Measurements from ENCODE around the gene STPG4.
A peak's percentile ranks its signal among the peaks of the same experiment; 100 is the strongest.

Gene STPG4

DNA sequence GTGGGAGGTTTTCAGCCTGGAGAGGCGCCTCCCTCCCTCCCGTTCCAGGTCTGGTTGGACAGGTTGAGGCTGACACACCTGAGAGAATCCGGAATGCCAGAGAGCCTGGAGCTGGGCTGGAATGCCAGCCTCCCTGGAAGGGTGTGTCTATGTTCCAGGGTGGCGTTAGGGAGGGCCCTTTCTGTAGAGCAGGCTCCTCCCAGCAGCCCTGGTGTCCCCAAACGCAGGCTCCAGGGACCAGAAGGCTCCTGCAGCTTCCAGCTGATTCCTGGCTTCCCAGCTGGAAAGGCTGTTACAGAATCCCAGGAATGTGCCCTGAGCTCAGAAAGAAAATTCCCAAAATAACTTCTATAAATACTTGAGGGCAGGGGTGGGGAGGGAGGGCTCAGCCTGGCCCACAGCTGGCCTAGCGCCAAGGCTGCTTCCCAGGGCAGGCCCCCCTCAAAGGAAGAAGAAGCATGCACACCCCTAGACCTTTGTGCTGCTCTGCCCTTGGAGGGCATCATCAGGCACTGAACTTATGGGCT, 85.4 kb downstream of the STPG4 start:
- no peak for DNase-seq

DNA sequence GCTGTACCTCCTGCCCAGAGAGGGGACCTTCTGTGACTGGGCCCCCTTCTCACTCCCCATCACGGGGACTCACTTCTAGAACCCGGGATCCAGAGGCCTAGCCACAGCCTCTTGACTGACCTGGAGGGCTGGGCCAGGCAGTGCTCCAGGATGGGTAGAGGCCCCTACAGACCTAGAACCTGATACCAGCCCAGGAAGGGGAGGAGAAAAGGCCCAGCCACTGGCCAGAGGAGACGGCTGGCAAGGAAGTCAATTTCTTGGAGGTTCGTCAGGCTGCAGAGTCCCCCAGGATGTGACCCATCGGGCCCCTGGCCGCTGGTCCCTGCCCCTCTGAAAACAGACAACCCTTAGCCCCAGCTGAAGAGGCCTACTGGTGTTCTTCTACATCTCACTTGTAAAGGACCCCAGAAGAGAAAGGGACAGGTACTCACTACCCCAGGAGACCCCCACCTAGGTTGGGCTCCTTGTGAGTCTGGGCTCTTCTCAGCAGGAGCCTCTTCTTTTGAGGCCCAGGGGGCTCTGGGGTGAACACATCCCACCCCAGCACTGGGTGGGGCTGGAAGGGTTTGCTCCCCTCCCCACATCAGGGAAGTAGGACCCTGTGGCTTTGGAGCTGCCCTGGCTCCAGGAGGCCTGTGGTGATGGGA, 86.0 kb downstream of the STPG4 start:
- no peak for DNase-seq

DNA sequence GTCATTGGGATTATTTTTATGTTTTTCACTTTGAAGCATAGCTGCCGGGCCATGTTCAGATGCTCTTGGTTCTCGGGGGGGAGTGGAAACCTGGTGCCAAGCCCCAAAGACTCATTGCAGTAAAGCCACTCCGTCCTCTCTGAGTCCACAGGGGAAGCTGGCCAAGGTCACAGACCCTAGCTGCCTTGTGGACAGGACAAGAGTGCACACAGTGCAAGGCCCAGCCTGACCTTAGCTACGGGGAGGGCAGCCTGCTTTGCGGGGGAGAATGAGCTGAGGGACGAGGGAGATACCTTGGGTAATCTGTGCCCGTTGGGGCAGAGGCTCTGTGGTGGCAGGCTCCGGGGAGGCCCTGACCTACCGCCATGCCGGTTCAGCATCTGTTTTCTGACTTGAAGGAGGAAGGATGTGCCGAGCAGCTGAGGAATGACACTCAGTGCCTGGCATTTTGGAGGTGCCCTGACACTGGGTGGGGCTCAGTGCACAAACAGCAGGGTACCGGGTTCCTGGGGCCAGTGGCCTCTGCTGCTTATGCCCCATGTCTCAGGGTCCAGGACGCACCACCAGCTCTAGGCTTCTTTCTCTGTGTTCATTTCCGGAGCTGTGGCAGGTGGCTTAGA, 87.2 kb downstream of the STPG4 start:
- no peak for DNase-seq

DNA sequence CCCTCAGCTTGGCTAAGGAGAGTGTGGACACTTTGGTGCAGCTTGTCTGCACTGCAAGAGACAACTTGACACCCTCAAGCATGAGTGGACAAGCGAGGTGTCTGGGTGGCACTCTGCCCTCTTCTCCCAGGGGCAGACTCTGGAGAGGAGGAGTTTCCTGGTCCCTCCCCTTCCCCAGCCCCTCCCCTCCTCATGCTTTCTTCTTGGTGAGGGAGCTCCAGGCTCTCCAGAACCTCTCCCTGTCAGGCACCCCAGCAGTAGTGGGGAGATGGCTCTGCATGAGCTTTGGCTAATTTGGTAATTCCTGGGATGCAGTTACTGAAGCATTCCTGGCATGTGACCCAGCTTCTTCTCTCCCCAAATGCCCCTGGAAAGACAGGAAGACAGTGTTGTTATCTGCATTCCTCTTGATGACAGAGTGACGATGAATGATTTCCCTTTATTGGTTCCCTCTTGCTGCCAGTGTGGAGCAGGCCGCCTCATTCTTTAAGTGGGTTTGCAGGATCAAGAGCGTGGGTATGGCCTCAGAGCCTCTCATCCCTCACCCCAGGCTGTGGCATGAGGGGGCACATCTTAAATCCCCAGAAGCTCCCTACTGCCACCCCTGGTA, 89.2 kb downstream of the STPG4 start:
- no peak for DNase-seq

DNA sequence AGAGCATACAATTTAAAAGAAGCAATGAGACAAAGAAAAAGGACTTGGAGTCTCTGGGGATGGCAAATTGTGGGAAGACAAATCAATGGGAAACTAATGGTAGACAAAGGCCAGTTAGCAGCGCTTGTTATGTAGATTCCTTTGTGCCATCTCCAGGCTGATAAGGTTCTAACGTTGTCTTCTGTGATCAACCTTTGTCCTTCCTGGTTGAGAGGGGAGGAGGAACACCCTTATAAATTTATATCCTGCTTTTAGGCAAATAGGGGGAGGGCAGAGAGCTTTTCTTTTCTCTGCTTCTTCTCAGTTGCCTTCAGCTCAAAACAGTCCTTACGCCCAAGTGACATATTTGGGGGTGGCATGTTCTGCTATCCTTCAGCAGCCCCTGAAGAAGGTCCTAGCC, 89.8 kb downstream of the STPG4 start:
- no peak for DNase-seq

DNA sequence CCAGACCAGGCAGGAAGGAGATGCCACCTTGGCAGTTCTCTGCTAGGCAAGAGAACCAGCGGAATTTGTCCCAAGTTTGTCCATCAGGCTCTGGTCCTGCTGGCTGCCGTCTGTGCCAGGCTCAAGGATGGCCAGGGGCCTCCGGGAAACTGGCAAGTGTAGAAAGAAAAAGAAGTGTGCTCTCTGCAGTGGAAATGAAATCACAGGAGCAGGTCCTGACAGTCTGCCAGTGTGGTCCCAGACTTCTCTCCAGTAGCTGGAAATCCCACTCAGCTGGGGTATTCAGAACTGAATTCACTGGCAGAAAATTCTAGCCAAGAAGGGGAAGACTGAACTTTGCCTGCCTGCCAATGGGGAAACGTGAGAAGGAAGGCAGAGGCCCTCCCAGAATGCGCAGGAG, 91.0 kb downstream of the STPG4 start:
- DNase-seq: no peak

DNA sequence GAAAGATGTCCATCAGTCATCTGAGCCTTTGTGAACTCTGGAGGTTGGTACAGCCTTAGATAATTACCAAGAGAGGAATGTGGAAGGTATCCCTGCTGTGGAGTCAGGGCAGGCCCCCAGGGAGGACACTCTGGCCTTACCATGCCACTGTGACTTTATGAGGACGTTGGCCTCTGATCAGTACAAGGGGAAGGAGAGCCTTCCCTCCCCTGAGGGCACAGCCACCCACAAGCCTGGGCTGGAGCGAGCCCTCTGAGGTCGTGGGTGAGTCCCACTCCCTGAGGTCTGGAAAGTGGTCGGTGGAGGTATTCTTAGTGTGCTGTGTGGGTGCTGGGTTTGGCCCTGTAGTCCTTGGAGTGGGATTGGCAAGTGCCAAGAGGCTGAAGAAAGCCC, 91.6 kb downstream of the STPG4 start:
- no peak for DNase-seq

DNA sequence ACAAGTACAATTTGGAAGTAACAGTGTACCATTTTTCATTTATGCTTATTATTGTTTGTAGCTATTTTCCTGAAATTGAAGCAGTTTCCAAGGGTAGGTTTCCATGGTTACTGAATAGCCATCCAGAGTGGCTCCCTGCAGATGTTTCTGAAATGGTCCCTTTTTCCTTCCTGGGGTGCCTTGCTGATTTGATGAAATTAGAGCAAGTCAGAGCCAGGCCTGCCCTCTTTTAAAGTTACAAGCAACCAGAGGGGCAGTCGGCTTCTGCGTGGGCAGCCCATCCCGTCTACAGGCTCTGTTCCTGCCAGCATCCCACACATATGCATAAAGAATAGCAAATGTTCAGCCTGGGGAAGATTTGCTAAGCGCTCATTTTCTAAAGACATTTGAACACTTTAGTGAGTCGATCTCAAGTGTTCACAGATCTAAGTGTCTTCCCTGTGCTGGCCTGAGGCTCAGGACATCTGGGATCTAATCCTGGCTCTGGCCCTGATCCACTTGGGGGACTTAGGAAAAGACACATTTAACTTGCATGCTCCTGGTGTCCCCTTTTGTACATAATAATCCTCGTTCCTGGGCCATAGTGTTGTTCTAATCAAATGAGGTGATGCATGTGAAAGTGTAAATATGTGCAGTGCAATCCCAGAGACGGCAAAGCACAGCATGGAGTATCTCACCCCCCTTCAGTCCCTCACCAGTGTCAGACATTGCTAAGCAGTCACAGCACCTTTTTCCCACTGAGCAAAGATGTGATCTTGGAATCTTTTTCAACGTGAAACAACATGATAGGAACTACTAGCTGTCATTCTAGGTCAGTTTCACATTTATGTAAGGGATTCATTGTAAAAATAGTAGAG, 92.2 kb downstream of the STPG4 start:
- no peak for DNase-seq

DNA sequence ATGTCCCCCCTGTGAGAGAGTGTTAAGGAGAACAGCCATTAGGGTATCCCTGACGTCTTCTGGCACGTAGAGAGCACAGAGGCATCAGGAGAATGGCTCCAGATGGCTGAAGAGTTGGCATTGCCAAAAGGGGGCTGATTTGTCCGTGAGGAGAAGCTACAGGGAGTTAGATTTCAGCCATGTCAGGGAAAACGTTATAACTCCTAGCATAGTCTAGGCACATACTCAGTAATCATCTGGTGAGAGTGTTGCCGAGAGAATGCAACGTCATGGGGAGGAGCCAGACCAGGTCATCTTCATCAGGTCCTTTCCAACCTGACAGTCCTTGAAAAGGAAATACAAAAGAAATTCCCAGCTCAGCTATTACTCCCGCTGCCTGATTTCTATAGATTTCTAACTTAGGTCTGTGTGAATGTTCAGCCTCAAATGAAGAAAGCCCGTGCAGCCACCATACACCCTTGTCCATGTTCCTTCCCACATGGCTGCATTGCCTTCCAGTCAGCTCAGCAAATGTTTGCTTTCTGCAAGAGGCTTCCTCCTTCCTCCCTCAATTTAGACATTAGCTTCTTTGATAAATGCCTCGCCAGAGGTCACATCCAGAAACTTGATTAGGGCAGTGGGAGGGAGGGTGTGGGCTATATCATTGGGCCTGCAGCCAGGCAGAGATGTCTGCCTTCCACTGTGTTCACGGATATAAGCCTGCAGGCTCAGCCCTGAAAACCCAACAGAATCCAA, 93.0 kb downstream of the STPG4 start:
- DNase-seq: no peak

DNA sequence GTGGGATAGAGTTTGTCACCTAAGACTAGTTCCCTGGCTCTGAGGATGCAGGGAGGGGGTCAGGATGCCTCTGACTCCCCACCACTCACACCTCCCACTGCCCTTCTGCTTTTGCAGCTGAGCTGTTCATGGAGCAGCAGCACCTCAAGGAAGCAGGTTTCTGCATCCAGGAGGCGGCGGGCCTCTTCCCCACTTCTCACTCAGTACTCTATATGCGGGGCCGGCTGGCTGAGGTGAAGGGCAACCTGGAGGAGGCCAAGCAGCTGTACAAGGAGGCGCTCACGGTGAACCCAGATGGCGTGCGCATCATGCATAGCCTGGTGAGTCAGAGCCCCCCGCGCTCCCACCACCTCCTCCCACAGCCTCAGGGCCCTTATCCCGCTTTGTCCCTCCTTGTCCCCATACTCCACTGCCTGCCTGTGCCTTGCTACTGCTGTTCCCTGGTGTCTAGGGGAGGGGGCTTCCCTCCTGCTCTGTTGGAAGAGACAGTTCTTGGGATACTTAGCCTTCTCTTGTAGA, 94.4 kb downstream of the STPG4 start:
- no peak for DNase-seq

DNA sequence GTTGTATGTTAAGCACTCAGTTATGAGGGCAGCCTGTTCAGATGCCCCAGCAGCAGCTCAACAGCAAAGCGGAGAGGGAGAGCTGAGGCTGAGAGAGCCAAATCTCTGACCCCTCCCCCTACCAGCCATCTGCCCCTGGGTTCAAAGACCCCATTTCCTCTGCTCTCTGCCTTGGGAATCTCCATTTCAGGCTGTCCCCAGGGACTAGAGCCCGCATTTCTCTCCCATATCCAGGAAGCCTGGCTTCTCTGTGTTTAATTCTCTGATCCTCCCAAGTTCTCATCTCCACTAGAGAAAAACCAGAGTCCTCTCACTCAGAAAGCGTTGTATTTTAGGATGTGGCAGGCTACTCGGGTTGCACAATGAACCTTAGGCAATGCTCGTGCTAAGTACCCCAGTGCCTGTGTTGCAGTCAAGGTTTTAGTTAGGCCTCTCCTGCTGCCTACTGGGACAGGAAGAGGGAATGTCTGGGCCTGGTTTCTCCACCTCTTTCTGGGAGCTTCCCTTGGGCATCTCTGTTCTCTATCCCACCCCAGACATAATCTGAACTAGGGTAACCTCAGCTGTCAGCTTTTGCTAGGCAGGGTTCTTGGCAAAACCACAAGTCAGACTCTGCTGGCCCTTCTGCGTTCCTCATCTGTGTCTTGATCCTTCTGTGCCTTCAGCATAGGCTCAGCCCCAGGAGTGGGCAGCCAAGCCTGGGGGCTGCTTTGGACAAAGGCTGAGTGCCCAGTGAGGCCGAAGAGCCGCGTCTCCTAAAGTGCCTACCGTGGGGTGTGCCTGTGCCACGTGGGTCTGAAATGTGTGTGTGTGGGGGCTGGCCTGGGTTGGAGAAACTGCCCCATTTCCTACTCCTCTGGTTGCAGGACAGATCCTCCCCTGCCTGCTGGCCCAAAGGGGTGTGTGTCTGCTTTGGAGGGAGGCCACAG, 96.8 kb downstream of the STPG4 start:
- no peak for DNase-seq

DNA sequence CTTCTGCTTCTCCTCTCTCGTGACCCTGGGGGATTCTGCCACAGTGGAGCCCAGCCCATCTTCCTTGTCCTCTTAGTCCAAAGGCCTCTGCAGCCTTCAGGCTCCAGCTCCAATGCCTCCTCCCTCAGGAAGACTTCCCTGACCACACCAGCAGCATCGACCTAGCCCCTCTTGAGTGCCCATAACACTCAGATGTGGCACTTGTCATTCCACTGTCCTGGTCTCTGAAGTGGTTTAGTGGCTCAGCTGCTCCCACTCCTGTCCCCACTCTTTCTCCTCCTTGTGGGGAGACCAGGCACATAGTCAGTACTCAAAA, 97.5 kb downstream of the STPG4 start:
- DNase-seq: no peak

DNA sequence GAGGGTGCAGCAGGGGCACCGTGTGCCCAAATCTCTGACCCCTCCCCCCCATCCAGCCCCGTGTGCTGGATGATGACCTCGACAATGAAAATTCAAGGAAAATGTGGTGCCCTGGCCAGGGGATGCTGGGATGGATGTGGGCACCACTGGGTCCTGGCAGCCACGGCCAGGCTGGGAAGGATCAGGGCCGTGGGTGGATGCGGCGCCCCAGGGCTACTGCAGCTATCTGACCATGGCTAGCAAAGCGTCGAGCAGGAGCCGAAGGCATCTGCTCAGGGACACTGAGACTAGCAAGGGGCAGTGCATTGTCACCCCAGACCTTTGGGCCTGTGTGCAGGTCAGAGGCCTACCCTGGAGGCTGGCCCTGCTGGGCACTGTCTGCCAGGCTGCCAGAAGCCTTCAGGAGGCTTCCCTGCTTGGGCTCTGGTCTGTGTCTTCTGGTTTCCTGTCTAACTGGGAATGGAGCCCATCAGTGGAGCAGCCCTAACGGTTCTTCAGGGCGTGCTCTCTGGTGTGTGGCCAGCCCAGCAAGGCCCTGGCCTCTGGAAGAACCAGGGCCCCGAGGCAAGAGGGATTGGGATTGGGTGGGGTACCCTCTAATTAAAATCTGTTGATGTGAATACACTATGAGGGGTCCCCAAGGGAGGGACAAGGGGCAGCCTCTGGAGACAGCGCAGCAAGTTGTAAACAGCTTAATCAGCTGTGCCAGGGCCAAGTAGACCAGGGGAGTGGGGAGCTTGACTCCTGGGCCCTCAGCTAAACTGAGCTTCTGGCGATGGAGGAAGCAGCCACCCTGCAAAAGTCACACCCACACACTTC, 98.0 kb downstream of the STPG4 start:
- DNase-seq: peak; percentile 76

DNA sequence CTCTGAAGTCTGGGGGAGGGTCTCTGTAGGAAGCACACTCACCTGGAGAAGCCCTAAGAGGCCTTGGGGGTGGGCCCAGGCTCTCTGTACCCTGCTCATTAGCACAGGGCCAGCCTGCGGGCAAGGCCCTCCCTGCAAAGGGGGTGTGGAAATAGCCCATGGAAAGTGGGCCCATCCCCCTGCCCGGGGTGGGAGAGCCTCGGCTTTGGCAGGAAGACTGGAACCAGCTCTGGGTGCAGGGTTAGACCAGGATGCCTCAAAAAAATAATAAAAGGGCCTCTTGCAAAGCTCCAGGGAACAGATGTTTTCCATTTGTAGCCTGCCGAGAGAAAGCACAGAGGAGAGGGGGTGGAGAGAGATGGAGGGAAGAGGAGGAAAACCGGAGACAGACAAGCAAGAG, 98.7 kb downstream of the STPG4 start:
- DNase-seq: no peak

DNA sequence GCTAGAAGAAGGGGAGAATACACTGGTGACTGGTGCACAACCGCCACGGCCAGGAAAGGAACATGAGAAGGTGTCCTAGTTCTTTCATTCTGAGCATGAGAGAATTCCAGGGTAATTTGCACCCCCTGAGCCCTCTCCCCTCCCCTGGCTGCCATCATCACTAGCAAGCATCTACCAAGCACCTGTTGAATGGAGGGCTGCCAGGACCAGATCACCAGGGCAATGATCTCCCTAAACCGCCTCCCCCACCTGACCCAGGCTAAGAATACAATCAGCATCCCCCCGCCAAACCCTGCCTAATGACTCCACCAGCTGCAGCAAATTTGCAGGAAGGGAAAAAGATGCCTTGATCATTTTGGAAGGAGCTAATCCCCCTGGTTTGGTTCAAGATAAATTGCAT, 100.2 kb downstream of the STPG4 start:
- no peak for DNase-seq

DNA sequence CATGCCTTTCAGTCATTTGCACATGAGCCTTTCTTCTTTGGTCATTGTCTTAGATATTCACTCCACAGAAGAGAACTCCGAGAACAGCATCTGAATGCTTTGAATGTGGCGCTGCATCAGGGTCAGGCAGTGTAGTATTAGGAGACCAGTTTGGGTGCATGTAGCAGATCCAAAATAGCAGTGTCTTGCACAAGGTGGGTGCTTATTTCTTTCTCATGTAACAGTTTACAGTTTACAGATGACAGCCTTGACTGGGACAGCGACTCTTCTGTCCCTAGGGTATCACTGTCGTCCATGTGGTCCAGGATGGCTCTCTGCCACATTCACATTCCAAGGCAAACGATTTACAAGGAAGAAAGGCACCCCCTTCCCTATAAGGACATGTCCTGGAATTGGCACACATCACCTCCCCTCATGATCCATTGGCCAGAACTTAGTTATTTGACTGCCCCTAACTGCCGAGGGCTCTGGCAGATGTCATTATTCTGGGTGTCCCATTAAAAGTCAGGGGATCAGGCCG, 101.0 kb downstream of the STPG4 start:
- no peak for DNase-seq

DNA sequence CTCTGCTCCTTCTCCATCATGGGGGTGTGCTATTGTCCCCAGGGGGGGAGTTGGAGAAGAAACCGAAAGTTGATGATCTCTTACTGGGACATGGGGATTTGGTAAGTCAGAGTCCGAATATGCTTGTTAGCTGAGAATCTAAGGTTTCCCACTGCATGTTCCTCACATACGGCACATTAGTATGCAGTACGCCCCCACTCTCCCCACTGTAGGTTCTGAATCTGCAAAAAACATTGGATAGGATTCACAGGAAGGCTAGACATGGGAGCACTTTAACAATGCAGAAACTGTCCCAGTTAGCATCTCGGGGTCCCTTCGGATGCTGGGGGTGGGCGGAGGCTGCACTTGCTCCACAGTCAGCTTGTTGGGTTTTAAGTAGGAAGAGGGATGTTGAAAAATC, 102.3 kb downstream of the STPG4 start:
- DNase-seq: no peak

DNA sequence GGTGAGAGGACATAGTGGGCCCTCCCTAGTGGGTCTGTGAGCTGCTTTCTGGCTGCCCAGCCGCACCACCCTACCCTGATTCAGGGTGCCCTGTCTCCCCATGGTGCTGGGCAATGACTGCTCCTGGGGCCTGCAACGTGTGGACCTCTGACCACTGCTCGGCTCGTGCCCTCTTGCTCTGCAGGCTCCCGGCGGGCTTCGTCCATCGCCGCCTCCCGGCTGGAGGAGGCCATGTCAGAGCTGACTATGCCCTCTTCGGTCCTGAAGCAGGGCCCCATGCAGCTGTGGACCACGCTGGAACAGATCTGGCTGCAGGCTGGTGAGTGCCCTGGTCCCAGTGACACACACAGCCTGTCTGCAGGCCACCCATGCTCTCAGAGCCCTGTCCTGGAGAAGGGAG, 103.5 kb downstream of the STPG4 start:
- DNase-seq: no peak

DNA sequence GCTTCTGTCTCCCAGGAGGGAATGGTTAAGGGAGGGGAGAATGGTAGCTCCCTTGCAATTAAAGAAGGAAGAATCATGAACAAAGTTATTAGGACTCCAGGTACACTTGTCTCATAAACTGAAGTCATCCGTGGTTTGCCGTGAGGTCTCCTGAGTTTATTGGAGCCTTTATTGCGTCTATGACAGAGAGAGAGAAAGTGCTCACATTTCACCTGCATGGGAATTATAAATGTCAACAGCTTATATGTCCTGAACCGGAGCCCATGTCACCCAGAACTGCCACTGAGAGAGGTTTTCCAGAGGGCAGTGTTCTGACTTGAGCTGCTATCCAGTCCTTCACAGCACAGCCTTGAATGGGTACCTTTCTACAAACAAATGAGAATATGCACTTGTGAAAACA, 104.3 kb downstream of the STPG4 start:
- no peak for DNase-seq

DNA sequence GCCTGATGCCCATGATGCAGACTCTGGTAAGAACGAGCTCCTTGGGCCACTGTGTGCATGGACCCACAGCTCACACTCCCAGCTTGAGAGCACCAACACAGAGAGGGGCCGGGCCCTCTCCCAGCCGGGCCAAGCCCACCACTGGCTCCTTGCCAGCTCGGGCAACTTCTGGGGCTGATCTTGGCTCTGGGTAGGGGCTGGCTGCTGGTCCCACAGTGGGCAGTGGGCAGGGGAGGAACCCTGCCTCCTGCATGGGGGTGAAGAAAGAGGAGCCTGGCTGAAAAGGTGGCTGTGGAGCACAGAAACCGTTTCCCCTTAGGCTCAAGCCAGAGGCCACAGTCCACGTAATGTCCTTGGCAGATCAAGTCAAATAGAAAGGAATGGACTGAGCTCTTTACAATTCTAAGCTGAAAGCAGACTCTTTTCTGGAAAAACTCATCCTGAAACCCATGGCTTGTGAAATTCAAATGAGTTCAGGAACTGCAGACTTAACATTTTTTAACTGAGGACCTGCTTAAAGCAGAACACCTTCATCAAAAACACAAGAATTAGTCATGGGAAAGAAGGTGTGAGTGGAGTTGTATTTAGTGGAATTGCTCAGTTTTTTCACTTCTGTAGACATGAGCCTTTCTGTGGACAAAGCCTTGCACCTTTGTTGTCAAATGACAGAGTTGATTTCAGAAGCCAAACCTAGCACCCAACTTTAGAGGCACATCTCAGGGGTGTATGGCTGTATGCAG, 104.9 kb downstream of the STPG4 start:
- no peak for DNase-seq

Data from KG1 (cell line).